Measurements from ENCODE around the gene CDKAL1.
"Not testable (repeated sequence)": the region's sequence is repeated elsewhere in the genome, so short reads cannot be mapped to it uniquely, and the experiment has no call there.

CDKAL1 gene

DNA sequence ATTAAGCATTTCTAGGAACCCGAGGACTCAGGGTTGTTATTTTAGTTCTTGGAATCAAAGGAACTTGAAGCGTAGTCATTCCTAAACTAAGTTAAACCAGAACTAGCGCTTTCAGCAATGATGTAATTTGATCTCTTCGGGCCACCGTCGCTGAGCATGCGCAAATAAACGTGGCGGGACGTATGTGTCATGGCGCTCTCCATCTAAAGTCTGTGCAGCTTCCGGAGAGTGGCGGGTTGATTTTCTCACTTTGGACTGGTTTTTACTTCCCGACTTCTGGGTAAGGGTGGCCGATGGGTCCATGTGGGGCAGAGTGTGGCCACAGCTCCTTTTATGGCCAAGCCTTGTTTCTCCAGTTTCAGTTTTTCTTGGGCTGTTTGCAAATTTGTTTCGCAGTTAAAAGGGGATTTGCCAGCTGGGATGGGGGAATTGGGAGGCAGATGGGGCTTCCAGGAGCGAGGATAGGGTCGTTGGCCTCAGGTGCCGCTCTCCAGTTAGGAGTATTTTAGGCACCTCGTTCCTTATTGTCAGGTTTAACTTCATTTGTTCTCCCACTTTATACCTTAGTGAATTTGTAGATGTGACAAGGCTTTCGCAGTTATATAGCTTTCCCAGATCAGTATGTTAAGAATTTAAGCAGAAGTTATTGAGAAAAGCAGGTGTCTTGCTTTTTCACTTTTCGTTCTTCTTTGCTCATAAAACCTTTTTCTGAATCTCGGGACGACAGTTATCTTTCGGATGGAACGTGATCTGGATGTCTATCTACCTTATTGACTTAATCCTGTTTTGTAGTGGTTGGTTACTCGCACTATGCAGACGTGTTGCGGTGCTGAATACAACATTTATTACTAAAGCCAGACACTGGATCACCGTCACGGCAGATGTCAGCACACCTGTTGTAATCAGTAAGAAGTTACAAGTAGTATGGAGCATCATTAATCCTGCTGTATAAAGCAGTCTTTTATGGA is at the start of gene CDKAL1:
TSS of gene CDKAL1 (plus strand) at position 163 of the 968 bp plus-strand sequence. CDS start 11,894 bp downstream, outside the sequence.
- peak; percentile 92 for DNase-seq (ENCODE audit: low read depth)

- DNase-seq (ENCODE audit: low read depth) = no peak
Observed at GRCh38 chr6:20486641-20487040, 47.6 kb upstream of the CDKAL1 start.

- DNase-seq (ENCODE audit: low read depth) = no peak
Observed at GRCh38 chr6:20487669-20488375, 46.4 kb upstream of the CDKAL1 start.

GRCh38 chr6:20490591-20490990 is 43.7 kb upstream of the CDKAL1 start:
- no peak for DNase-seq (ENCODE audit: low read depth)

DNA sequence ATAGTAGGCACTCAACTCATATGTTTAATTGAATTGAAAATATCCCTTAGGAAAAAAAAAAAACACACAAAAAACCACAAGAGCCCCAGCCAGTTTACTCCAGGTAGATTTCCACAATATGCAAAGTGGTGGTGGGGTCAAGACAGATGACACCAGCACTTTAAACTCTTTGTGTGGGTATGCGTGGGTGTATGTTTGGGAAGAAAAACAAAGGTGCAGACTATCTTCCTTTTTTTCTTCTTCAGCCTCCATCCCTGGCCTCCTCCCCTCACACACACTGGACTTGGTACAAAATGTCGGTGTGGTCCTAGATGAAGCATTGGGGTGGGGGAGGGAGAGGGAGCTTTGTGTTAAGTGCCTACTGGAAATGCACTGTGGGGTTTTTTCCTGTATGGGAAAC is 42.2 kb upstream of the CDKAL1 start:
- DNase-seq (ENCODE audit: low read depth) = no peak

GRCh38 chr6:20497216-20498040 is 36.8 kb upstream of the CDKAL1 start:
- DNase-seq (ENCODE audit: low read depth) = peak; percentile 87

DNA sequence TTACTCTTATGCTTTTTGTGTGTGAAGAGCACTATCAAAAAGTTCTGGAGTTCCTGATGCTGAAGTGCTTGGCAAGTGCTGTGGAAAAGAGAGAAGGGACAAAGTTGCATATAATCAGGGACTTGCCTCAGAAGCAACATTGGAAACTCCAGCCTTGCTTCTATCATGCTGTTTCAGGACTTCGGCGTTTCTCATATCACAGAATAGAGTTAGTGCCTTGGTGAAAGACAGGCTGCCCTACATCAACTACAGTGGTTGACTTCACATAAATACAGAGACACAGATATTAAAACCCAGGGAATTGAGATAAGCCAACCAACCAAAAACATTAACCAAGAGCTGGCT is 36.2 kb upstream of the CDKAL1 start:
- no peak for DNase-seq (ENCODE audit: low read depth)

- DNase-seq (ENCODE audit: low read depth) = no peak
Observed at GRCh38 chr6:20509212-20509611, 25.0 kb upstream of the CDKAL1 start.

DNA sequence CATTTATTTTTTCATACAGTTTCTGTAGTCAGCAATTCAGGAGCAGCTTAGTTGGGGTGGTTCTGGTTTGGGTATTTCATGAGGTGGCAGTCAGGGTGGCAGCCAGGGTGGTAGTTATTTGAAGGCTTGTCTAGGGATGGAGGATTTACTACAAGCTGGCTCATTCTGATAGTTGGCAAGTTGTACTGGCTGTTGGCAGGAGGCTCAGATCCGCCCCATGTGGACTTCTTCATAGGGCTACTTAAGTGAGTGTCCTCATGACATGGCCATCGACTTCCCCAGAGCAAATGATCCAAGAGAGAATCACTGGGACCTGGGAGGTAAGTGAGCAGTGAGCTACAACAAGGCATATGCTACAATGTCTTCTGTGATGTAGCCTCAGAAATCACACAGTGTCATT is 22.4 kb upstream of the CDKAL1 start:
- peak; percentile 7 for DNase-seq (ENCODE audit: low read depth)

GRCh38 chr6:20525208-20525607 is 9.0 kb upstream of the CDKAL1 start:
- DNase-seq (ENCODE audit: low read depth) = not testable (repeated sequence)

DNA sequence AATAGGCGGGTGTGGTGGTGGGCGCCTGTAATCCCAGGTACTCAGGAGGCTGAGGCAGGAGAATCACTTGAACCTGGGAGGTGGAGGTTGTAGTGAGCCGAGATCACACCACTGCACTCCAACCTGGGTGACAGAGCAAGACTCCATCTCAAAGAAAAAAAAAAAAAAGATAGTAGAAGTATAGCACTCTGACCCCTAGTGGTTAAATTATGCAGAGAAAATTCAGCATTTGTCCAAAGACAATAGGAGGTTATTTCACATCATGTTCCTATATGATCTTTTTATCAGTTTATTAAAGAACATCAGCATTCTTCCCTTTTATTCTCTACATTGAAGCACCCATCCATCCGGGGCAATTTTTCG is 5.2 kb upstream of the CDKAL1 start:
- peak; percentile 39 for DNase-seq (ENCODE audit: low read depth)

DNA sequence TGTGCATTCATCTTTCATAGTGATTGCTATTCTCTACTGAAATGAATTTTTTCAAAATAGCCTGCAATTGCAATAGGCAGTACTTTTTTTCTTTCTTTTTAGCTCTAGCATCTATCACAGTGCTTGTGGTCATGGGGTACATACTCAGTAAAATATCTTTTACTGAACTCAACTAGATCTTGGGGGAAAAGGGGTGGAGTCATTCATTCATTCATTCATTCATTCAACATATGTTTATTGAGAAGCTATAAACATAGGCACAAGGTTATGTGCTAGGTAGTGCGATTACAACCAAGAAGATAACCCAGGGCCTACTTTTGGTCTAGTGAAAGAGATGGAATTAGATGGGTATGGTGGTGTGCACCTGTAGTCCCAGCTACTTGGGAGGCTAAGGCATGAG is 1.4 kb upstream of the CDKAL1 start:
- DNase-seq (ENCODE audit: low read depth) = no peak

- DNase-seq (ENCODE audit: low read depth) = no peak
Observed at GRCh38 chr6:20533746-20534294, 437 bp upstream of the CDKAL1 start.

- no peak for DNase-seq (ENCODE audit: low read depth)
Observed at GRCh38 chr6:20538131-20538662, 3.9 kb downstream of the CDKAL1 start.

- DNase-seq (ENCODE audit: low read depth) = no peak
Observed at GRCh38 chr6:20538907-20539306, 4.7 kb downstream of the CDKAL1 start.

- no peak for DNase-seq (ENCODE audit: low read depth)
Observed at GRCh38 chr6:20539387-20539786, 5.1 kb downstream of the CDKAL1 start.

GRCh38 chr6:20540683-20541082 is 6.4 kb downstream of the CDKAL1 start:
- DNase-seq (ENCODE audit: low read depth) = peak; percentile 54

DNA sequence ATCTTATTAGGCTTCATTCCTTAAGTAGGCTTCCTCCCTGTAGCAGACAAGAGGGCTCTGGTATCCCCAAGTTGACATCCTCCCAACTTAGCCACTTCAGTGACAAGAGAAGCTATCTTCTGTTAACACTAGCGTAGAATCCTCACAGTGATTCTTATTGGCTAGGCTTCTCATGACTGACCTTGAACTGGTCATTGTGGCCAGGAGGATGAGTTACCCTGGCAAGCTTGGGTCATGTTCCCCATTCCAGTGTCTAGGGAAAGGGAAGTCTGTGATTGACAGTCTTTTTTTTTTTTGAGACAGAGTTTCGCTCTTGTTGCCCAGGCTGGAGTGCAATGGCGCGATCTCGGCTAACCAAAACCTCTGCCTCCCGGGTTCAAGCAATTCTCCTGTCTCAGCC is 7.1 kb downstream of the CDKAL1 start:
- DNase-seq (ENCODE audit: low read depth) = no peak

DNA sequence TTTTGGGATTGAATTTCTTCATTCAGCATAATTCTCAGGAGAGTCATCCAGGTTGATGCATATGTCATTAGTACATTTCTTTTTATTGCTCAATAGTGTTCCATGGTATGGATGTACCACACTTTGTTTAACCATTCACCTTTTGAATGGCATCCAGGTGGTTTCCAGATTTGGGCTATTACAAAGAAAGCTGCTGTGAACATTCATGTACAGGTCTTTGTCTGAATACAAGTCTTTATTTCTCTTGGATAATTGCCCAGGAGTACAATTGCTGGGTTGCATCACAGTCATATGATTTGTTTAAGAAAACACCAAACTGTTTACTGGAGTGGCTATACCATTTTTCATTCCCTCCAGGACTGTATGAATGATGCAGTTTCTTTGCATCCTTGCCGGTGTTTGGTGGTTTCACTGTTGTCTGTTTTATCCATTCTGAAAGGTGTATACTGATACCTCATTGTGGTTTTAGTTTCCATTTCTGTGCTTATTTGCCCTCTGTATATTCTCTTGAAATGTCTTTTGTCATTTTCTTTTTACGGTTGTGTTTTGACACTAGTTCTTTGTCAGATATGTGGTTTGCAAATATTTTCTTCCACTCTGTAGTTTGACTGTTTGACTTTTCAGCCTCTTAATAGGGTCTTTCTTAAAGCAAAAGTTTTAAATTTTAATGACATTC is 8.8 kb downstream of the CDKAL1 start:
- DNase-seq (ENCODE audit: low read depth) = peak; percentile 71

DNA sequence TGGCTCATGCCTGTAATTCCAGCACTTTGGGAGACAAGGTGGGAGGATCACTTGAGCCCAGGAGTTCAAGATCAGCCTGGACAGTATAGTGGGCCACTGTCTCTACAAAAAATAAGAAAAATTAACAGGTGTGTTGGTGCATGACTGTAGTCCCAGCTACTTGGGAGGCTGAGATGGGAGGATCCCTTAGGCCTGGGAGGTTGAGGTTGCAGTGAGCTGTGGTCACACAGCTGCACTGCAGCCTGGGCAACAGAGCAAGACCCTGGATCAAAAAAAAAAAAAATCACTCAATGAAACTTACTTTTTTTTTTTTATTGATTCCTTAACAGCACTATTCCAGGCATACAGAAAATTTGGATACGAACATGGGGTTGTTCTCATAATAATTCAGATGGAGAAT is 14.0 kb downstream of the CDKAL1 start:
- no peak for DNase-seq (ENCODE audit: low read depth)

- not testable (repeated sequence) for DNase-seq (ENCODE audit: low read depth)
Observed at GRCh38 chr6:20549398-20549797, 15.1 kb downstream of the CDKAL1 start.
